Testis (tissue), 2 donors: Measurements from ENCODE around the gene TTC8.

Experiments
- POLR2A ChIP-seq: fragments of 450-650 bp; IDR thresholded peaks from one replicate; pipeline ENCODE4 v1.6.1; 2017; ENCODE audit warnings: antibody characterized with exemption, mild to moderate bottlenecking, moderate library complexity
- TF ChIP-seq, protein P1 (sequence below), 3 experiments: fragments of 450-650 bp in 2 of 3; fragments of 200-600 bp in 1 of 3; sonication (generic) in 1 of 3; IDR thresholded peaks; one replicate each; pipeline ENCODE4 v1.5.1; 2016 to 2019; ENCODE audit warnings: antibody characterized with exemption in 3 of 3, mild to moderate bottlenecking in 2 of 3, moderate library complexity in 1 of 3

DNA sequence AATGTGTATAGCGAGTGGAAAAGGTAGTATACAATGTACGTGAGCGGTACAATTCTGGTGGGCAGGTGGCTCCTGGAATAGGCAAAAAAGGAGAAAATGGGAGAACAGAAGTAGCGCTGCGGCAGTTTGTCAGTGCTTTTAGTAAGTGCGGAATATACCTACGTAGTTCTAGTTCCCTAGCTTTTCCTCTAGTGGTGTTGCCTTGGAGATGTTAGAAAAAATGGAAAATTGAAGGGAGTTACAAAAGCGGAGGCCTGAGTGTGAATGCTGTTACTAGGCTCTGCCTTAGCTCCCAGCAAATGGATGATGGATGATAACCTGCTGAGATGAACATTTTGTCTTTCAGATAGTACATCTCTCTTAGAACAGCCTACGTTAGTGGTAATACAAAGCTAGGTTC lies 1.1 kb downstream of the TTC8 start:
- TF ChIP-seq, protein P1, sequence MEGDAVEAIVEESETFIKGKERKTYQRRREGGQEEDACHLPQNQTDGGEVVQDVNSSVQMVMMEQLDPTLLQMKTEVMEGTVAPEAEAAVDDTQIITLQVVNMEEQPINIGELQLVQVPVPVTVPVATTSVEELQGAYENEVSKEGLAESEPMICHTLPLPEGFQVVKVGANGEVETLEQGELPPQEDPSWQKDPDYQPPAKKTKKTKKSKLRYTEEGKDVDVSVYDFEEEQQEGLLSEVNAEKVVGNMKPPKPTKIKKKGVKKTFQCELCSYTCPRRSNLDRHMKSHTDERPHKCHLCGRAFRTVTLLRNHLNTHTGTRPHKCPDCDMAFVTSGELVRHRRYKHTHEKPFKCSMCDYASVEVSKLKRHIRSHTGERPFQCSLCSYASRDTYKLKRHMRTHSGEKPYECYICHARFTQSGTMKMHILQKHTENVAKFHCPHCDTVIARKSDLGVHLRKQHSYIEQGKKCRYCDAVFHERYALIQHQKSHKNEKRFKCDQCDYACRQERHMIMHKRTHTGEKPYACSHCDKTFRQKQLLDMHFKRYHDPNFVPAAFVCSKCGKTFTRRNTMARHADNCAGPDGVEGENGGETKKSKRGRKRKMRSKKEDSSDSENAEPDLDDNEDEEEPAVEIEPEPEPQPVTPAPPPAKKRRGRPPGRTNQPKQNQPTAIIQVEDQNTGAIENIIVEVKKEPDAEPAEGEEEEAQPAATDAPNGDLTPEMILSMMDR (IDR thresholded peaks at IDR 0.05): no peak
- no peak for TF ChIP-seq POLR2A
